ENCODE measurements around the gene KSR1.
"Not testable (repeated sequence)": the region's sequence is repeated elsewhere in the genome, so short reads cannot be mapped to it uniquely, and the experiment has no call there.

Gene KSR1

DNA sequence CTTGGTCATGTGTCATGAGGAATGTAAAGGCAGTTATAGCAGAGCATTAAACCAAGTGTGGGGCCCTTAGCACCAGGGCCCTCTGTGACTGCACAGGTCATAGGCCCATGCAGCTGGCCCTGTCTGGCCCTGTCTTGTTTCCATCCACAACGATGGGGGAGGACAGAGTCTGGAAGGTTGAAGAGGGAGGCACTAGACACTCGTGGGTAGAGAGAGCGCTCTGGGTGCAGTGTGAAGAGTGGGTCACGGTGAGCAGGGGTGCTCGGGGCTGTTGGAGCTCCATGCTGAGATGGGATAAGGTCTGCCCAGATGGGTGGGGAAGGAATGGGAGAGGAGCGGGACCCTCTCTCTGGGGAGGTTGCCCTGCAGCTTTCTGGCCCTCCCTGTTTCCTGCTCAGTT, 12.8 kb upstream of the KSR1 start:
- Histone ChIP-seq H3K9ac (ENCODE audit: low read depth, low read length, poor library complexity) (no peak overlapping the region), H3K27ac (replicated peaks; ENCODE audit: low read length) (no peak overlapping the region), H3K14ac (ENCODE audit: low read length) (no peak overlapping the region), H4K8ac (ENCODE audit: low read depth, low read length) (no peak overlapping the region), H3K4me2 (ENCODE audit: insufficient read depth, low read length, poor library complexity, severe bottlenecking) (no peak overlapping the region), H2AK5ac (ENCODE audit: low read depth, low read length) (no peak overlapping the region), H3K36me3 (replicated peaks in 1 of 2; ENCODE audit: control insufficient read depth in 2 of 2, insufficient read depth in 2 of 2, low read length in 2 of 2) (no peaks in the 10 kb centered on the region), H3K4me3 (ENCODE audit: low read length in 2 of 2) (no peak overlapping the region), H3K23ac (ENCODE audit: low read depth, low read length, poor library complexity) (no peak overlapping the region), H3K79me1 (ENCODE audit: low read depth, low read length) (no peaks in the 10 kb centered on the region), H2BK15ac (ENCODE audit: low read length) (no peak overlapping the region), H3K9me3 (replicated peaks in 1 of 2; ENCODE audit: control insufficient read depth in 2 of 2, insufficient read depth in 1 of 2, low read depth in 1 of 2, low read length in 2 of 2) (no peaks in the 10 kb centered on the region), H3K4me1 (ENCODE audit: control insufficient read depth in 2 of 2, insufficient read depth in 1 of 2, low read depth in 1 of 2, low read length in 2 of 2) (no peaks in the 10 kb centered on the region), H2AFZ (ENCODE audit: low read length) (no peak overlapping the region), H3K18ac (ENCODE audit: low read length) (no peak overlapping the region), H3K27me3 (ENCODE audit: control insufficient read depth in 3 of 3, insufficient read depth in 3 of 3, low read depth in 1 of 3, low read length in 3 of 3) (peaks cover 0 to 22% (median 0%) of the 10 kb centered on the region in 3 experiments), H2BK12ac (ENCODE audit: low read length) (no peak overlapping the region), H2BK5ac (ENCODE audit: low read length) (no peak overlapping the region), H3K4ac (ENCODE audit: low read length) (no peak overlapping the region), H4K91ac (ENCODE audit: low read depth, low read length, poor library complexity) (no peak overlapping the region), H2BK120ac (ENCODE audit: low read depth, low read length) (no peak overlapping the region)
- no peak for DNase-seq (ENCODE audit: low spot score)
- whole genome bisulfite sequencing, 2 donors (ENCODE audit: extremely low coverage in 2 of 2, insufficient read length in 2 of 2, insufficient replicate concordance in 1 of 2): no CpG with 5 or more reads among the region's 6 CpGs

DNA sequence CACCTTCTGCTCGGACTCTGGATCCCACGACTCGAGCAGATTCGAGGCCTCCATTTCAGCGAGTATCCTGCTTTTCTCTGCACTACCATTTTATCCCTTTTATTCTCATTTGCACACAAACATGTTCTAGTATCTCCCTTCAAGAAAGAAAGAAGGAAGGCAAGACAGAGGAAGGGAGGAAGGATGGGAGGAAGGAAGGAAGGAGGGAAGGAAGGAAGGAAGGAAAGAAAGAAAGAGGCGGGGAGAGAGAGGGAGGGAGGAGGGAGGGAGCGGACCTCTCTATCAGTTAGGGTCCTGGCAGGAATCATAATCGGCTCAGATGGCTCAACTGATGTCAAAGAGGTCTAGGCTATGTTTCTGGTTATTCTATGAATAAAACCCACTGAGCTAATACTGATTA, 10.3 kb upstream of the KSR1 start:
- Histone ChIP-seq H2BK5ac (ENCODE audit: low read length) (no peak overlapping the region), H4K8ac (ENCODE audit: low read depth, low read length) (no peak overlapping the region), H3K9ac (ENCODE audit: low read depth, low read length, poor library complexity) (no peak overlapping the region), H3K4ac (ENCODE audit: low read length) (no peak overlapping the region), H2AK5ac (ENCODE audit: low read depth, low read length) (no peak overlapping the region), H2BK12ac (ENCODE audit: low read length) (no peak overlapping the region), H2BK15ac (ENCODE audit: low read length) (no peak overlapping the region), H3K36me3 (replicated peaks in 1 of 2; ENCODE audit: control insufficient read depth in 2 of 2, insufficient read depth in 2 of 2, low read length in 2 of 2) (no peaks in the 10 kb centered on the region), H3K79me1 (ENCODE audit: low read depth, low read length) (no peaks in the 10 kb centered on the region), H3K4me1 (ENCODE audit: control insufficient read depth in 2 of 2, insufficient read depth in 1 of 2, low read depth in 1 of 2, low read length in 2 of 2) (no peaks in the 10 kb centered on the region), H3K18ac (ENCODE audit: low read length) (no peak overlapping the region), H3K4me3 (ENCODE audit: low read length in 2 of 2) (no peak overlapping the region), H3K4me2 (ENCODE audit: insufficient read depth, low read length, poor library complexity, severe bottlenecking) (no peak overlapping the region), H3K27me3 (ENCODE audit: control insufficient read depth in 3 of 3, insufficient read depth in 3 of 3, low read depth in 1 of 3, low read length in 3 of 3) (peaks cover 0 to 42% (median 0%) of the 10 kb centered on the region in 3 experiments), H3K27ac (replicated peaks; ENCODE audit: low read length) (no peak overlapping the region), H4K91ac (ENCODE audit: low read depth, low read length, poor library complexity) (no peak overlapping the region), H2AFZ (ENCODE audit: low read length) (no peak overlapping the region), H3K23ac (ENCODE audit: low read depth, low read length, poor library complexity) (no peak overlapping the region), H3K14ac (ENCODE audit: low read length) (no peak overlapping the region), H3K9me3 (replicated peaks in 1 of 2; ENCODE audit: control insufficient read depth in 2 of 2, insufficient read depth in 1 of 2, low read depth in 1 of 2, low read length in 2 of 2) (no peaks in the 10 kb centered on the region), H2BK120ac (ENCODE audit: low read depth, low read length) (no peak overlapping the region)
- no CpG with 5 or more reads among the region's 8 CpGs for WGBS, 2 donors (ENCODE audit: extremely low coverage in 2 of 2, insufficient read length in 2 of 2, insufficient replicate concordance in 1 of 2)
- no peak for DNase-seq (ENCODE audit: low spot score)

DNA sequence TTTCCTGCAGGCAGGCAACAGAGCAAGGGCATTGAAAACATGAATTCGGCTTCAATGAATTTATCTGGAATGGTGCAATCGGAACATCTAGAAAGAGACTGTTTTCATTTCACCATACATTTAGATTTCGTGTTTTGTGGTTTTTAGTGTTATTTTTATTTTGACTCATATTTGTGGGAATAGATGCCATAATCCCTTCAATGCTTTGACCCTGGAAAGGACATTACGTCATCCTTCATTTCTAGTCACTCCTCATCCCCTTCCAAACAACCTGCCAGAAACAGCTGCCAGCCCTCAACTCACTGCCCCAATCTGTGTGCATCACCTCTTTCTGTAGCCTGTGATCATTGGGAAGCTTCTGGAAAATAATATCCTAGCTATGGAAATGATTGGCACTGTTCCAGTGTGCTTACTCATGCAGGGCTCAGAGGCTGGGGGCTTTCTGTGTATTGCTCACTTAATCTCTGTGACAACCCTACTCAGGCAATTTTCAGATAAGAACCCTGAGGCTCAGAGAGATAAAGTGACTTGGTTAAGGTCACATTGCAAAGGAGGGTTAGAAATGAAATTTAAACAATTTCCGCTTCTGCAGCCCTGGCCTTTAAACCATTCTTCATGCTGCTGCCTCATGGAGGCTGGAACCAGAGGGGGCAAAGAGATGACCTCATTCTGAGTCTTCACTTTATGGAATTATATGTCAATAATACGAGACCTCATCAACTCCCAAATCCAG, 9.5 kb upstream of the KSR1 start:
- Histone ChIP-seq H3K79me1 (ENCODE audit: low read depth, low read length) (no peaks in the 10 kb centered on the region), H3K4me3 (ENCODE audit: low read length in 2 of 2) (no peak overlapping the region), H2BK15ac (ENCODE audit: low read length) (no peak overlapping the region), H3K36me3 (replicated peaks in 1 of 2; ENCODE audit: control insufficient read depth in 2 of 2, insufficient read depth in 2 of 2, low read length in 2 of 2) (no peaks in the 10 kb centered on the region), H2BK5ac (ENCODE audit: low read length) (no peak overlapping the region), H3K18ac (ENCODE audit: low read length) (no peak overlapping the region), H2AFZ (ENCODE audit: low read length) (no peak overlapping the region), H3K4me2 (ENCODE audit: insufficient read depth, low read length, poor library complexity, severe bottlenecking) (no peak overlapping the region), H3K4me1 (ENCODE audit: control insufficient read depth in 2 of 2, insufficient read depth in 1 of 2, low read depth in 1 of 2, low read length in 2 of 2) (no peaks in the 10 kb centered on the region), H3K23ac (ENCODE audit: low read depth, low read length, poor library complexity) (no peak overlapping the region), H3K9ac (ENCODE audit: low read depth, low read length, poor library complexity) (no peak overlapping the region), H3K14ac (ENCODE audit: low read length) (no peak overlapping the region), H3K27me3 (ENCODE audit: control insufficient read depth in 3 of 3, insufficient read depth in 3 of 3, low read depth in 1 of 3, low read length in 3 of 3) (peaks cover 0 to 42% (median 0%) of the 10 kb centered on the region in 3 experiments), H4K91ac (ENCODE audit: low read depth, low read length, poor library complexity) (no peak overlapping the region), H2BK120ac (ENCODE audit: low read depth, low read length) (no peak overlapping the region), H3K27ac (replicated peaks; ENCODE audit: low read length) (no peak overlapping the region), H2AK5ac (ENCODE audit: low read depth, low read length) (no peak overlapping the region), H2BK12ac (ENCODE audit: low read length) (no peak overlapping the region), H4K8ac (ENCODE audit: low read depth, low read length) (no peak overlapping the region), H3K4ac (ENCODE audit: low read length) (no peak overlapping the region), H3K9me3 (replicated peaks in 1 of 2; ENCODE audit: control insufficient read depth in 2 of 2, insufficient read depth in 1 of 2, low read depth in 1 of 2, low read length in 2 of 2) (no peaks in the 10 kb centered on the region)
- DNase-seq (ENCODE audit: low spot score): no peak
- WGBS, 2 donors (ENCODE audit: extremely low coverage in 2 of 2, insufficient read length in 2 of 2, insufficient replicate concordance in 1 of 2): no CpG with 5 or more reads among the region's 6 CpGs

DNA sequence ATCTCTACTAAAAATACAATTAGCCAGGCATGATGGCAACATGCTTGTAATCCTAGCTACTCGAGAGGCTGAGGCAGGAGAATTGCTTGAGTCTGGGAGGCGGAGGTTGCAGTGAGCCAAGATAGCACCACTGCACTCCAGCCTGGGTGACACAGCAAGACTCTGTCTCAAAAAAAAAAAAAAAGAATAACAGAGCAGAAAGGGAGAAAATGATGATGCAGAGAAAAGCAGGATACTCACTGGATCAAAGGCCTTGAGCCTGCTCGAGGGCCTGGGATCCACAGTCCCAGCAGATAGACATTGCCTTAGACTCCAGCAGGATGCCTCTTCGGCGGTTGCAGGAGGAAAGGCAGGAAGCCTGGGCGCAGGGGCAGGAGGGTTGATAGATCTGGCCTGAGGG, 7.7 kb upstream of the KSR1 start:
- not testable (repeated sequence) for H3K4me2 ChIP-seq (ENCODE audit: insufficient read depth, low read length, poor library complexity, severe bottlenecking); H2AK5ac ChIP-seq (ENCODE audit: low read depth, low read length); H3K36me3 ChIP-seq (replicated peaks in 1 of 2; ENCODE audit: control insufficient read depth in 2 of 2, insufficient read depth in 2 of 2, low read length in 2 of 2); H4K91ac ChIP-seq (ENCODE audit: low read depth, low read length, poor library complexity); H2AFZ ChIP-seq (ENCODE audit: low read length); H3K9ac ChIP-seq (ENCODE audit: low read depth, low read length, poor library complexity); DNase-seq (ENCODE audit: low spot score); H3K4me1 ChIP-seq (ENCODE audit: control insufficient read depth in 2 of 2, insufficient read depth in 1 of 2, low read depth in 1 of 2, low read length in 2 of 2); H3K79me1 ChIP-seq (ENCODE audit: low read depth, low read length); H2BK5ac ChIP-seq (ENCODE audit: low read length); H4K8ac ChIP-seq (ENCODE audit: low read depth, low read length); H2BK12ac ChIP-seq (ENCODE audit: low read length); H3K9me3 ChIP-seq (replicated peaks in 1 of 2; ENCODE audit: control insufficient read depth in 2 of 2, insufficient read depth in 1 of 2, low read depth in 1 of 2, low read length in 2 of 2); H3K4me3 ChIP-seq (ENCODE audit: low read length in 2 of 2); H2BK15ac ChIP-seq (ENCODE audit: low read length); H3K14ac ChIP-seq (ENCODE audit: low read length); H3K4ac ChIP-seq (ENCODE audit: low read length); H3K23ac ChIP-seq (ENCODE audit: low read depth, low read length, poor library complexity); H2BK120ac ChIP-seq (ENCODE audit: low read depth, low read length); H3K18ac ChIP-seq (ENCODE audit: low read length); H3K27ac ChIP-seq (replicated peaks; ENCODE audit: low read length)
- H3K27me3 ChIP-seq (ENCODE audit: control insufficient read depth in 3 of 3, insufficient read depth in 3 of 3, low read depth in 1 of 3, low read length in 3 of 3): peaks cover 0 to 55% (median 0%) of the 10 kb centered on the region in 3 experiments
- no CpG with 5 or more reads among the region's 6 CpGs for WGBS, 2 donors (ENCODE audit: extremely low coverage in 2 of 2, insufficient read length in 2 of 2, insufficient replicate concordance in 1 of 2)
